ENCODE data around the gene COL12A1.
"Not testable (repeated sequence)": the region's sequence is repeated elsewhere in the genome, so short reads cannot be mapped to it uniquely, and the experiment has no call there.

COL12A1 gene

DNA sequence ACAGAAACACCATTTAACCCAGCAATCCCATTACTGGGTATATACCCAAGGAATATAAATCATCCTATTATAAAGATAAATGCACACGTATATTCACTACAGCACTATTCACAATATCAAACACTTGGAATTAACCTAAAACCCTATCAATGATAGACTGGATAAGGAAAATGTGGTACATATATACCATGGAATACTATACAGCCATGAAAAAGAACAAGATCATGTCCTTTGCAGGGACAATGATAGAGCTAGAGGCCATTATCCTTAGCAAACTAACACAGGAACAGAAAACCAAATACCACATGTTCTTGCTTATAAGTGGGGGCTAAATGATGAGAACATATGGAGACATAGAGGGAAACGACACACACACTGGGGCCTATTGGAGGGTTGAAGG, 19.3 kb downstream of the COL12A1 start:
- in situ Hi-C loops (cut with MboI; ENCODE audit: low sequenced_read_pairs); H3K4me3 ChIP-seq; H3K36me3 ChIP-seq (replicated peaks); H3K9me3 ChIP-seq; H3K27me3 ChIP-seq (ENCODE audit: low read depth); DNase-seq (ENCODE audit: low spot score in 2 of 2); H3K4me1 ChIP-seq: not testable (repeated sequence)

DNA sequence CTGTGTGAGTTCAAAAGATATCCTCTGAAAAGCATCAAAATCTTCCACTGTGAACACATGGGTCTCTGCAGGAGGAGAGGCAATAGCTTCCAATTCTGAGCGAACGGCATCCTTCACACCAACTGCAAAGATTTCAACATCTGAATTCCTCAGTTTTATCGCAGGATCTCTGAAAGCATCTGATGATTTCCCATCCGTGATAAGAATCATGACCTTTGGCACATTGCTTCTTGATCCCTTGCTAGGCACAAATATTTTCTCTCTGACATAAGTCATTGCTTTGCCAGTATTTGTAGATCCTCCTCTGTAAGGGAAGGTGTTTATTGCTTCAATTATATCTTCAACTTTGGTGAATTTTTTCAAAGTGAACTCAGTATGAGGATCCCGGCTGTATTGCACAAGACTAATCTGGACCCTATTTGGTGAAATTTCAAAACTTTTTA, 22.7 kb downstream of the COL12A1 start:
- Histone ChIP-seq H3K4me3 (no peak overlapping the region), H3K27me3 (ENCODE audit: low read depth) (no peaks in the 10 kb centered on the region), H3K4me1 (no peaks in the 10 kb centered on the region), H3K36me3 (replicated peaks) (no peaks in the 10 kb centered on the region), H3K9me3 (no peaks in the 10 kb centered on the region)
- in situ Hi-C loops (cut with MboI; ENCODE audit: low sequenced_read_pairs), result no loop called here
- DNase-seq (ENCODE audit: low spot score in 2 of 2), result no peak

DNA sequence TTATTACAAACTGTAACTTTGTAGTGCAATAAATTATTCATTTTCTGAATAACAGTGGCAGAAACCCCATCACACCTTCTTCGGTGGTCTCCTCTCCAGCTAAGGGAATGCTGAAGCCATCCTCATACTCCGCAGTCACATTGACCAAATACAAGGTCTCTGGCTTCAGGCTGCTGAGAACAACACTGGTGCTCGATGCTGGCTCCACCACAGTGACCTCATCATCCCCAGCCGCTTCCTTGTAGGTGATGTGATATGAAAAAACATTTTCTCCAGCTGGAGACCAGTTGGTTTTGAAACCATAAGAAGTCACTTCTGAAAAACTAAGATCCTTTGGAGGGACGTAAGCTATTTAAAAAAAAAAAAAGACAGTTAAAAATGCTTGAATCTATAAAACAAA, 25.0 kb downstream of the COL12A1 start:
- 0 out of 2 replicates have a peak, but pooled peaks cover 5% of the 10 kb centered on the region for H3K27me3 ChIP-seq (ENCODE audit: low read depth)
- in situ Hi-C loops (cut with MboI; ENCODE audit: low sequenced_read_pairs), result no loop called here
- H3K36me3 ChIP-seq (replicated peaks), result no peaks in the 10 kb centered on the region

DNA sequence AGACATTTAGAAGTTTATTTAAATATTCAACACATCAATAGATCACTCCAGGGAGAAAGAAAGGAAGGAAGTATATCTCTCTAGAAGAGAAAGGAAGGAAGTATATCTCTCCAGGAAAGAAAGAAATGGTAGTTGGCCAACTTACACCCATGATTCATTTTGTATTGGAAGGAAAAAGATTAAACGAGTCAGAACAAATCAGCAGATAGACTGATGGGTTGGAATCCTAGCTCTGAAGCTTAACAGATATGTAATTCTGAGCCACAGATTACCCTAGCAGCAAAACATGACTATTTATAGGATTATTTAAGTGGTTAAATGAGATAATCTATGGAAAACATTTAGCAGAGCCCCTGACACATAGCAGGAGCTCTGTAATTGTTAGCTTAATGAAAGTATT, 27.1 kb downstream of the COL12A1 start:
- Histone ChIP-seq H3K4me3 (no peak overlapping the region), H3K9me3 (no peaks in the 10 kb centered on the region), H3K36me3 (replicated peaks) (no peaks in the 10 kb centered on the region), H3K27me3 (ENCODE audit: low read depth) (0 out of 2 replicates have a peak, but pooled peaks cover 7% of the 10 kb centered on the region), H3K4me1 (no peaks in the 10 kb centered on the region)
- in situ Hi-C loops (cut with MboI; ENCODE audit: low sequenced_read_pairs), result no loop called here
- DNase-seq (ENCODE audit: low spot score in 2 of 2), result no peak

More for the DNA sequence above, 25.0 kb downstream of the COL12A1 start:
- Histone ChIP-seq H3K9me3 (no peaks in the 10 kb centered on the region), H3K4me3 (no peak overlapping the region), H3K4me1 (no peaks in the 10 kb centered on the region)
- DNase-seq (ENCODE audit: low spot score in 2 of 2), result no peak

DNA sequence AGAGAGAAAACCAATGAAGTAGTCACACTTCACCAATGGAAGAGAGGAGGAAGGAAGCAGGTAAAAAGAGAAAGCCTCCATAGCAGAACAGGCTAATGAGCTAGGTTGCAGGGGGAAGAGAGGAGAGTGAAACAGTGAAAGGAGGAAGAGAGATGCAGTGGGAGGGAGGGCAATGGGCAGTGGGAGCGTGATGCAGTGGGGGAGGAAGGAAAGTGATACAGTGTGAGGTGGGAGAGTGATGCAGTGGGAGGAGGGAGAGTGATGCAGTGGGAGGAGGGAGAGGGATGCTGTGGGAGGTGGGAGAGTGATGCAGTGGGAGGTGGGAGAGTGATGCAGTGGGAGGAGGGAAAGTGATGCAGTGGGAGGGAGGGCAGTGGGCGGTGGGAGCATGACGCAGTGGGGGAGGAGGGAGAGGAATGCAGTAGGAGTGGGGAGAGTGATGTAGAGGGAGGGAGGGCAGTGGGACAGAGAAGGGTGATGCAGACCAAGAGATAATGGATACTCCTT, 29.7 kb downstream of the COL12A1 start:
- Histone ChIP-seq H3K4me1 (no peaks in the 10 kb centered on the region), H3K36me3 (replicated peaks) (no peaks in the 10 kb centered on the region)

DNA sequence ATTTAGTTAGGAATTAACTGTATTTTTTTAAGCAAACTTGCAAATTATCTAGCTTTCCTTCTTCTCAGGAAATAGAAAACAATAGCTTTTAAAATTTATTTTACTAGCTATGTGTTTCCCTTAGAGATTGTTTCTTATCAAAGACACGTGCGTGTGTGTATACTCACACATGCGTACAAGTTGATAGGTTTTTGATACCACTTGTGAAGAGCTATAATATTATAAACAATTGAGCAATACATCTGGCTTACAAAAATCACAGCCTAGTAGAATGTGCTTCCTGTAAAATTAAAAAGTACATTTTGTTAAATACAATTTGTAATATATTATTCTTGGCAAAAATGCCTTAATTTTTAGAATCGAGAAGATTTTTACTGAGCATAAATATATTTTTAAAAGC, 33.9 kb downstream of the COL12A1 start:
- no peak overlapping the region for H3K4me3 ChIP-seq
- H3K4me1 ChIP-seq, result no peaks in the 10 kb centered on the region
- H3K27me3 ChIP-seq (ENCODE audit: low read depth), result peaks cover 23% of the 10 kb centered on the region; the same call in 1 of the 2 replicates
- H3K9me3 ChIP-seq, result no peaks in the 10 kb centered on the region
- no peaks in the 10 kb centered on the region for H3K36me3 ChIP-seq (replicated peaks)
- DNase-seq (ENCODE audit: low spot score in 2 of 2), result no peak
- in situ Hi-C loops (cut with MboI; ENCODE audit: low sequenced_read_pairs), result no loop called here

More for the DNA sequence above, 29.7 kb downstream of the COL12A1 start:
- H3K9me3 ChIP-seq, result no peaks in the 10 kb centered on the region
- no peak for DNase-seq (ENCODE audit: low spot score in 2 of 2)
- H3K4me3 ChIP-seq, result no peak overlapping the region
- 0 out of 2 replicates have a peak, but pooled peaks cover 7% of the 10 kb centered on the region for H3K27me3 ChIP-seq (ENCODE audit: low read depth)
- in situ Hi-C loops (cut with MboI; ENCODE audit: low sequenced_read_pairs), result no loop called here

DNA sequence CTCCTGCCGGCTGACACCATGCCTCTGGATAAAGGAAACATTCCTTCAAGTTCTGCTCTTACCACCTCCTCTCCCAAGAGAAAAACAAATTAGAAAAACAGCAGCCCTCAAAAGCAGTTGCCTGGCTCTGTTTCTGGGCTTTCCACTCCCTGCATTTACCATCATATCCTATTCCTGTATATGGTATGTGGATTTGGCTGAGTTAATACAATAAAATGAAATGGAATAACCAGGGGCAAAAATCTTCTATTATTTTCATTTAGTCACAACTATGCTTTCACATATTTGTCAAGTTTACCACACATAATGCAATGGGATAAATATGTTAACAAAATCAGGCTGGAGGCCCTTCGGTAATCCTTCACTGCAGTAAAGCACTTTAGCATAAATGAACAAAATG, 34.3 kb downstream of the COL12A1 start:
- no peaks in the 10 kb centered on the region for H3K36me3 ChIP-seq (replicated peaks)
- no peak for DNase-seq (ENCODE audit: low spot score in 2 of 2)
- H3K4me1 ChIP-seq, result no peaks in the 10 kb centered on the region
- no peak overlapping the region for H3K4me3 ChIP-seq
- no peaks in the 10 kb centered on the region for H3K9me3 ChIP-seq
- in situ Hi-C loops (cut with MboI; ENCODE audit: low sequenced_read_pairs), result no loop called here
- H3K27me3 ChIP-seq (ENCODE audit: low read depth), result peaks cover 23% of the 10 kb centered on the region; the same call in 1 of the 2 replicates

DNA sequence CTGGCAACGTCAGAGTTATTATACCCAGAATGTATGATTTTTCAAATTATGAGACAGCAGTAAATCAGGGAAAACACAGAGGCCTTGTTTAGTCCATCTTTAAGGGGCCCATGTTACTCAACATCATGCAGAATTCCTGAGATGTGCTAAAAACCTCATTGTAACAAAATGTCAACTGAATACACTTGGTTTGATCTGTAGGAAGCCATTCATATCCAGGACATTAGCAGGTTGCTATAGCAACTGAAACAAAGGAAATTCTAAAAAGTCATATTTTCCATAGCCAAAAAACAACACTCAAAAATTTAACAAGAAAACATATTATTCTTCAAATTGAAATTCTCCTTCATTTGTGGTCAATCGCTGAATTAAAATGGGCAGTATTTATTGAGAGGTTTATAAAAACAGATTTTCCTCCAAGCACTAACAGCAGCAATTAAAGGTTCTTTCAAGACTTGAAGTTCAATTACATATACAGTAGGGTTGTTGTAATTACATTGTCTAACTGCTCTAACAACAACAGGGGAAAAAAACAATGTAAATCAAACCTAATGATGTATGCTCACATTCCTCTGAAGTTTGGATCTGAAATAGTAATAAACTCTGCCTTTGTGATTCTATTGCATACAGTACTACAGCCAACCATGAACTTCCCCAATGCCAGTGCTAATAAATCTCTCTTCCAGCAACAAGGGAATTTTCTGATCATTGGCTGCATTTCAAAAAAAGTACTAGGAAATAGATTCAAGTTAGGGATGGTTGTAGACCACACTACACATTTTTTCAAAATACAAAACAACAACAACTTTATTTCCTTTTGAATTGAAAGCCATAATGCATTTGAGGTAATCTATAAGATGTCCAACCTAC, 34.9 kb downstream of the COL12A1 start:
- no peaks in the 10 kb centered on the region for H3K9me3 ChIP-seq
- H3K27me3 ChIP-seq (ENCODE audit: low read depth), result peaks cover 23% of the 10 kb centered on the region; the same call in 1 of the 2 replicates
- H3K4me3 ChIP-seq, result no peak overlapping the region
- H3K4me1 ChIP-seq, result no peaks in the 10 kb centered on the region
- H3K36me3 ChIP-seq (replicated peaks), result no peaks in the 10 kb centered on the region
- in situ Hi-C loops (cut with MboI; ENCODE audit: low sequenced_read_pairs), result no loop called here
- no peak for DNase-seq (ENCODE audit: low spot score in 2 of 2)

DNA sequence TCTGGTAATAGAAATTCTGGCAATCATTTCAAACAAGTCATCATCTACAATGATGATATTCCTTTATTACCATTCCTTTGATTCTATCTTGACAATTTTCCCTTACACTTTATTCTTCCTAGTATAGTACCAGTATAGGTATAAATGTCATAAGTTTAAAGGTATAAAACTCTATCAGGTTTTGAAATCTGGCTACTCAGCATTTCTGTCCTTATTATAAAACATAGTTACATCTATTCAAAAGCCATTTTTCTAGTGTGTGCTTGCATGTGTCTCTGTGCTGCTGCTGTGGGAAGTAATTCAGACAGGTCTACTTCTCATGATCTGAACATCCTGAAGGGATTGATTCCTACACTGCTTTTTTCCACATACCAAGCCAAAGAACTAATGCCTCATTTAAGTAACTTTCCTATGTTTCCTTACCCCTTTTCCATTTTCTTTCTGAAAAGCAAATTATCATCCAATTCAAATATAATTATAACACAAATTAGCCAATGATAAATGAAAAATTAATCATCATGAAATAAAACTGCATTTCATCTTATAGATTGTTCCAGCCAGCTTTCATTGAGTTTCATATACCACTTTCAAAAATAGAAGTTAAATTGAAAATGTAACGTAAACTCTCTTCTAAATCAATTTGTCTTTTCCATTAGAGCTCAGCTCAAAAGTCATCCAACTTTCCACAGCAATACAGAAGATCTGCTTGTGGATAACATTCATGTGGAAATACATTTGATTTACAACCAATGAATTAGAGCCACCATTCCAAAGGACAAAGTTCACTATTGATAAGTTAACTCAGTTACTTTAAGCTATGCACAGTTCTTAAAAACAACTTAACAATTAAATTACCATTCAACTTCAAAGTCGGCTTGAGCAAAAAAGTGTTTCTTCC, 35.9 kb downstream of the COL12A1 start:
- Histone ChIP-seq H3K36me3 (replicated peaks) (no peaks in the 10 kb centered on the region), H3K9me3 (no peaks in the 10 kb centered on the region), H3K4me1 (no peaks in the 10 kb centered on the region), H3K4me3 (no peak overlapping the region), H3K27me3 (ENCODE audit: low read depth) (peaks cover 21% of the 10 kb centered on the region; the same call in 1 of the 2 replicates)
- in situ Hi-C loops (cut with MboI; ENCODE audit: low sequenced_read_pairs), result no loop called here
- no peak for DNase-seq (ENCODE audit: low spot score in 2 of 2)

DNA sequence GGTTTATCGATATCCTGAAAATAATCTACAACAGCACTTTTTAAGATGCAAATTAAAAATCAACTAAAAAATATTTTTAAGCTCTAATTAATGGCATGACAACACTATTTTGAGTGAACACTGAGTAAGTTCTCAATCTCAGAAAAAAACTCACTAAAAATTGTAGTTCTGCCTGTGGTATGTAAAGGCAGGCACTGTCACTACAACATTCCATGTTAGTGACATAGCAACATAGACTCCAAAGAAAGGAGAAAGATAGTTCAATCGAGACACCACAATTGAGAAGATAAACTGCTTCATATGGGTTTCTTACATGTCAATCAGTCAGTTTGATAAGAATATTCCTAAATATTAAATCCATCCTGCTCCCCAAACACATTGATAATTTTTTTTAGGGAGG, 38.0 kb downstream of the COL12A1 start:
- Histone ChIP-seq H3K27me3 (ENCODE audit: low read depth) (peaks cover 21% of the 10 kb centered on the region; the same call in 1 of the 2 replicates), H3K36me3 (replicated peaks) (no peaks in the 10 kb centered on the region), H3K9me3 (no peaks in the 10 kb centered on the region), H3K4me1 (no peaks in the 10 kb centered on the region), H3K4me3 (no peak overlapping the region)
- no peak for DNase-seq (ENCODE audit: low spot score in 2 of 2)
- in situ Hi-C loops (cut with MboI; ENCODE audit: low sequenced_read_pairs), result no loop called here

DNA sequence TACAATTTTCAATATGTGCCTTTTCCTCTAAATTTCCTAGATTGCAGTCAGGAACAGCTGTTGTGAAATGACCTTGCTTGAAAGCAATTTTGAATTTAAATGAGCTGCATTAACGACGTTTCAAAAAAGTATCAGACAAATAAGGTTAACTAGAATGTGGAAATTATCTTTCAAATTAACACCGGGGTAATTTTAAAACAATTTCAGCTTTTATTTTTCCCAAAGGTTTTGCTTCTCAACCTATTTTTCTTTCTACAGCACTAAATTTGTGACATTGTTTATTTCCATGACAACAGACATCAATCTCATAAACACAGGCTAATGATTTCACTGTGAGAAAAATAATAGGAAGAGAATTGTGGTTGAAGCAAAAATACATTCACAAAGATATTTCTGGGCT, 38.5 kb downstream of the COL12A1 start:
- H3K4me1 ChIP-seq, result no peaks in the 10 kb centered on the region
- H3K36me3 ChIP-seq (replicated peaks), result no peaks in the 10 kb centered on the region
- peaks cover 21% of the 10 kb centered on the region; the same call in 1 of the 2 replicates for H3K27me3 ChIP-seq (ENCODE audit: low read depth)
- no peak overlapping the region for H3K4me3 ChIP-seq
- no peak for DNase-seq (ENCODE audit: low spot score in 2 of 2)
- in situ Hi-C loops (cut with MboI; ENCODE audit: low sequenced_read_pairs), result no loop called here
- no peaks in the 10 kb centered on the region for H3K9me3 ChIP-seq

DNA sequence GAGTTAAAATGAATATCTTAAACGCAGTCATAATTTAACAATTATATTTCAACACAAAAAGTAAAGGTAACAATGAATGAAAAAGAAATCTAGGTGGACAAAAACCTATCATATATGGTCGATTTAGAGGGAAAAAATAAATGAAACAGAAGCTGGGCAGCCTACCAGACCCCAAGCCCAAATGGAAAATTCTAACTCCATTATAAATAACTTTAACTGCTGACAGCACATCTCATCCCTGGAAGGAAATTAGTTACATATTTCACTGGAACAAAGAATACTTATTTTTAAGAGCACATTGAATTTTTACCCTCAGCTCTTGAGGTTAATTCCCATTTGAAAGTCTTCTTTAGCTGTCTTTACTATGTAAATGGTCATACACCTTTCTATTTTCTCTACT, 39.1 kb downstream of the COL12A1 start:
- DNase-seq (ENCODE audit: low spot score in 2 of 2), result no peak
- in situ Hi-C loops (cut with MboI; ENCODE audit: low sequenced_read_pairs), result no loop called here
- Histone ChIP-seq H3K36me3 (replicated peaks) (no peaks in the 10 kb centered on the region), H3K4me1 (no peaks in the 10 kb centered on the region), H3K9me3 (no peaks in the 10 kb centered on the region), H3K27me3 (ENCODE audit: low read depth) (peaks cover 21% of the 10 kb centered on the region; the same call in 1 of the 2 replicates), H3K4me3 (no peak overlapping the region)

DNA sequence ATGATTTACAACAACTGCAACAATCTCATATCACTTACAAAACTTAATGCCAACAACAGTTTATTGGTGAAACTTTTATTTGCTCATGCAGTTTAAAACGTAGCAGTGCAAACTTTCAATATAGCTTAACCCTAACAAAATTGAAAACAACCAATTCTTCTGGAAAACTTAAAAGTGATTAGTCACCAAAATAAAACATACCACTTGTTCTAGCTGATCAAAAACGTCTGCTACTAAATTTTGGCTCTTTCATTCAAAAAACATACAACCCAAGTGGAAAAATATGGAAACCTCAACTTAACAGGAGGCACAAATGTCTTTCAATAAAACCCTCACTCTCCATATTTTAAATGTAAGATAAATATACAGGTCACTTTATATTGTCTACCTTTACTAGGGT, 39.6 kb downstream of the COL12A1 start:
- no peak for DNase-seq (ENCODE audit: low spot score in 2 of 2)
- Histone ChIP-seq H3K9me3 (no peaks in the 10 kb centered on the region), H3K4me3 (no peak overlapping the region), H3K4me1 (no peaks in the 10 kb centered on the region), H3K27me3 (ENCODE audit: low read depth) (peaks cover 21% of the 10 kb centered on the region; the same call in 1 of the 2 replicates), H3K36me3 (replicated peaks) (no peaks in the 10 kb centered on the region)
- in situ Hi-C loops (cut with MboI; ENCODE audit: low sequenced_read_pairs), result no loop called here

All from HAP-1 (cell line).